Measurements from ENCODE around the gene SLC22A12.

Gene SLC22A12

DNA sequence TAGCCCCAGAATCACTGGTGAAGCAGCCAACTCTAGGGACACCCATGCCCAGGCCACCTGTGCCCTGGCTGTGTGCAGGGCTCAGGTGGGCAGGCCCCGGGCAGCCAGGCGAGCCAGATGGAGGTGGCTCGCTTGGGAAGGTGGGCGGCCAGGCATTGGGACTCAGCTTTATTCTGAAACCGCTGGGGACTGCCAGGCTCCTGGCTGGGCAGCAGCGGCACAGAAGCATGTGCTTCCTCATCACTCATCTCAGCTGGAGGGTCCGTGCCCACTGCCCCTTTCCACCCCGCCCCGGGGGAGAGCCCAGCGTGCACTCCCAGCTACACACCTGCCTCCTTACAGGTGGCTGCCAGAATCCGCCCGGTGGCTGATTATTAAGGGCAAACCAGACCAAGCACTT lies 27.1 kb upstream of the SLC22A12 start:
- no peak for DNase-seq (ENCODE audit: low spot score)

DNA sequence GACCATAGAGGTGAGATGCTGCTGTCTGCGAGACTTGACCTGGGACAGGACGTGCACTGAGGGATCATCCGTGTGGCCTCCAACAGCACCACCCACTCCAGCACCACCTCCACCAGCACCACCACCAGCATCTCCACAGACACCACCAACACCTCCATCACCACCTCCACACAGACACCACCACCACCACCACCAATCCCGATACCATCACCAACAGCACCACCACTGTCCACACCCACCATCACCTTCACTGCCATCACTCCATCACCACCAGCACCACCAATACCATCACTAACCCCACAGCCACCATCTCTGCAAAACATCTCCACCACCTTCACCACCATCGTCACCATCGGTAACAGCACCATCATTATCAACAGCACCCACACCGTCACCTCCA lies 26.6 kb upstream of the SLC22A12 start:
- no peak for DNase-seq (ENCODE audit: low spot score)

DNA sequence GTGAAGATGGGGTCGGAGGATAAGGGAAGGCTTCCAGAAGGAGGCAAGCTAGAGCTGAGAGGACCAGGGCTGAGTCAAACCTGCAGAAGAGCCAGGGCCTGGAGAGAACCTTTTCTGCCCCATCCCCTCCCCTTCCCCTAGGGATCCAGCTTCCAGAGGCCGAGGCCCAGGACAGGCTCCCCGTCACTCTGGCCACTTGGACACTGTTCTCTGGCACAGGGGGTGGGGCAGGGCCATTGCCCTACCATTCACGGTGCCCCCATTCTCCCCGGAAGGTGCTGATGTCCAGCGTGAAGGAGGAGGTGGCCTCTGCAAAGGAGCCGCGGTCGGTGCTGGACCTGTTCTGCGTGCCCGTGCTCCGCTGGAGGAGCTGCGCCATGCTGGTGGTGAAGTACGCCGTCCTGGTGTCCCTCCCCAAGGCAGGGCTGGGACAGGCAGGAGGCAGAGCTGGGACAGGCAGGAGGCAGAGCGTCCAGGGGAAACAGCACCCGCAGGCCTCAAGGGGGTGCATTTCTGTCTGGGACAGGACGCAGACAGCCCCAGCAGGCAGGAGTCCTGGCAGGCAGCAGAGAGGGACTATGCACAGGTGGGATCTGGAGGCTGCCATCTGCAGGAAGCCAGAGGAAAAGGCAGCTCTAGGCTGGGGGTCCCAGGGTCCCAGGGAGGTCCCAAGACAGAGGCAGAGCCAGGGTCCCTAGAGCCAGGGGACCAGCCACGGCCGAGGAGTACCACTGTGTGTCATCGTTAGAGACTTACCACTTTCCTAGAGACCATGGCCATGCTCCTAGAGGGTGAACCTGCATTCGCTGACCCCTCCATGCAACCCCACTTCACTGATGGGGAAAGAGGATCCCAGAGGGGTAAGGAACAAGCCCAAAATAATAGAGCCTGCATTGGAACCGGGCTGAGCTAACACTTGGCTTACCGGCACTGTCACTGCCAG lies 25.8 kb upstream of the SLC22A12 start:
- DNase-seq (ENCODE audit: low spot score): no peak

DNA sequence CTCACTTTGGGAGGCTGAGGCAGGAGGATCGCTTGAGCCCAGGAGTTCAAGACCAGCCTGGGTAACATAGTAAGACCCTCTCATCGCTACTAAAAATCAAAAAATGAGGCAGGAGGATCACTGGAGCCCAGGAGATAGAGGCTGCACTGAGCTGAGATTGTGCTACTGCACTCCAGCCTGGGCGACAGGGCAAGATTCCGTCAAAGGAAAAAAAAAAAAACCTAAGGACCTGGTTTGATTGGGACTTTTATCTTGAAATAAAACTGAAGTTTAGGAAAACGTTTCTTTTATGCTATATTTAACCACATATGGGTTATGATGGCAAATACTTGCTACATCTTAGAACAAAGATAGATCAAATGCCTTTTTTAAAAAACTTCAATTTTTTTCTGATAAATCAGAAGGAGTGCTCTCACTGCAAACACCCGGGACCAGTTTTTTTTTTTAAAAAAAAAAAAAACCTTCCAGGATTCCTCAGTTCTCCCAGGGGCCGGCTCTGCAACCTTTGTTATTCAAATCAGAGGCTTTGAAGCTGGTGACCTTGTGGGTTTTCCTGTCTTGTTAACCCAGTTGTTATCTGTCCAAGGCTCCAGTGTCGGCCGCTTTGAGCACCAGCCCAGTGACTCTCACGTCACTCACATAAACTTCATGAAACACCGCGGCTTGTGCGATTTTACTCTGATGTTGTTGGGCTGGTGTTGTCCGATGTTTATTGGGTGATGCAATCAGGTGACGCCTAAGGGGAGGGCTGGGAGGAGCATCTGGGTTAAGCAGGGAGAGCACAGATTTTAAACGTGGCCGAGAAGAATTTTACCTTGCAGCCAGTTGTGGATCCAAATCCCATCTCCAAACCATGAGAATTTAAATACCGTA lies 24.7 kb upstream of the SLC22A12 start:
- peak; percentile 31 for DNase-seq (ENCODE audit: low spot score)

DNA sequence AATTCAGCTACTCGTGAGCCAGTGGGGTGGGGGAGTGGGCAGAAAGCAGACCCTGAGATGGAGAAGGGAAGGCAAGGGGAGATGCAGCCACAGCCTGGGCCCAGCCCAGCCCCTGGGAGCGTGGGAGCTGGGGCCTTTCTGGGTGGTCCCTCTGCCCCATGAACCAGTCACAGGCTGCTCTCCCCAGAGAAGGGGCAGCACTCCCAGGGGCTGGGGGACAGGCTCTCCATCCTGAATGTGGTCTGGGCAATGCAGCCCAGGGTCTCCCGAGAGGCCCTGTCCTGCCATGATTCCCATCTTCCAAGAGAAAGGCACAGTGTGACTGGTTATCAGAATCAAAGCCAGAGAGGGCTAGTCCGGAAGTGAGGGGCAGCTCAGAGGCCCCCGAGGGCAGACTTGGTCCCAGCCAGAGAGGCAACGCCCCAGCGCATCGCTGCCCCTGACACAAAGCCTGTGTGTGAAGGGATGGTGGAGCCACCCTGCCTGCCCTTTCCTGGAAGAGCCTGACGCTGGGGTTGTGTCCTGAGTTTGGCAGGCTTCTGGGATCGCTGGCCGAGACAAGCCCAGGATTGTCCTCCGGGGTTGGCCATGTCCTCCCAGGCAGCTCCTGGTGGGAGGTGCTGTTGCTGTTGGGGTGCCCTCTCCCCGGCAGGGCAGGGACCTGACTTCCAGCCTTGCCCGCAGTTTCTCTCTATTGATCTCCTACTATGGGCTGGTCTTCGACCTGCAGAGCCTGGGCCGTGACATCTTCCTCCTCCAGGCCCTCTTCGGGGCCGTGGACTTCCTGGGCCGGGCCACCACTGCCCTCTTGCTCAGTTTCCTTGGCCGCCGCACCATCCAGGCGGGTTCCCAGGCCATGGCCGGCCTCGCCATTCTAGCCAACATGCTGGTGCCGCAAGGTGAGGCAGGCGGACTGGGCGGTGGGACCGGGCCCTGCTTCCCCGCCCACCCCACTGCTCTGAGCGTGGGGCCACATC lies 23.8 kb upstream of the SLC22A12 start:
- no peak for DNase-seq (ENCODE audit: low spot score)

DNA sequence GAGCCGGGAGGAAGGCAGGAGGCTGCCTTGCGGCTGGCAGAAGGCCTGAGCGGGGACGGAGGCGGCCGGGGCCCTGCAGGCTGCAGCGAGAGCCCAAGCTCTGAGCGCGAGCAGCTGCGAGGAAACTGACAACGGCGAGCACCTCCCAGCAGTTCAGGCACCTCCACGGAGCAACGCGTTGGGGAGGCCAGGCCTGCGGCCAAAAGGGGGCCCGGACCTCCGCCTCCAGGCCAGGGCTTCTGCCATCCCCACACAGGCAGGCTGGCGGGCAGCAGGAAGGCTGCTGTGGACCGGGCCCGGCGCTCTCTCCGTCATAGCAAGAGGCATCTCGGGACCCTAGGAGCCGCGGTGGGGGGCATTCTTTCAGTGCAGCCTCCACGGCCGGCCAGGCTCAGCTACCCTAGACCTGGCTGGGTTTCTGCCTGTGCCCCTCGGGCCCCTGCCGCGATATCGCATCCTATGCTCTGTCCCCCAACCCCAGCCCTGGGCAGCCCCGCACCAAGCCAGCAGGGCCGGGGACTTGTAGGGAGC lies 22.9 kb upstream of the SLC22A12 start:
- DNase-seq (ENCODE audit: low spot score): no peak

DNA sequence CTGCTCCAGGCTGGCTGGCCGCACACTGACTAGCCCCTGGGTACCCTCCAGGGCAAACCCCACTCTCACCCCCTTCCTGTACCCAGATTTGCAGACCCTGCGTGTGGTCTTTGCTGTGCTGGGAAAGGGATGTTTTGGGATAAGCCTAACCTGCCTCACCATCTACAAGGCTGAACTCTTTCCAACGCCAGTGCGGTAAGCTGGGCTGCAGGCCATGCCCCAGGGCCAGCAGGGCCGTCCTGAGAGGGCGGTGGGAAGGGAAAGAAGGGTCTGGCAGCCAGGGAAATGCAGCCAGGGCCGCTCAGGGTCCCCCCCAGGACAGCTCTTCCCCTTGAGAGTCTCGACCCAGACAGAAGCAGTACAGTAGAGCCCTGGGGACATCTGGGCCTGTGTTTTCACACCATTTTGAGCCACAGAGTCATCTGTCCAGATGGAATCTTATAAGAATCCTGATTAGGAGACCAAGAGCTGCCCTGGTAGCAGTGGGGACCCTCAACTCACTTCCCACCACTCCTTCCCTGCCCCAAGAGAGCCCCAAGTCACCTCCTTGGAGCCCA lies 22.4 kb upstream of the SLC22A12 start:
- DNase-seq (ENCODE audit: low spot score): no peak

DNA sequence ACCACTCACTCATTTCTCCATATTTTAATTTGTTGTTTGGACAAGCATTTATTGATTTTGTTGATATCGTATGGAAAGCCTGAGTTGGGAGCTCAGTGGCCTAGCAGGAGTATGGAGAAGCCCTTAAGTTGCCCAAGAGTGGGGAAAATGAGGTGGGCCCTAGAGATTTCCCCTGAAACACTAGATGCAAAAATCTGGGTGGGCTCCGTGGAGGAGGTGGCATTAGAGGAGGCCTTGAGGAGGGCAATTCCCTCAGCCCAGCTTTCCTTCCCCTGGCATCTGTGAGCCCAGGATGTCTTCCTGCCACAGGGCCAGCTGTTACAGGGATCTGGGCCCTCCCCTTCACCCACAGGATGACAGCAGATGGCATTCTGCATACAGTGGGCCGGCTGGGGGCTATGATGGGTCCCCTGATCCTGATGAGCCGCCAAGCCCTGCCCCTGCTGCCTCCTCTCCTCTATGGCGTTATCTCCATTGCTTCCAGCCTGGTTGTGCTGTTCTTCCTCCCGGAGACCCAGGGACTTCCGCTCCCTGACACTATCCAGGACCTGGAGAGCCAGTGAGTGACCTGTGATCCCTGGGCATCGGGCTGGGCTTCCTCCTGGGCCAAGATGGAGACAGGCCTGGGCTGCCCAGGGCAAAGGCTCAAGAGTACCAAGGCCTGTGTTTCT lies 21.6 kb upstream of the SLC22A12 start:
- DNase-seq (ENCODE audit: low spot score): no peak

DNA sequence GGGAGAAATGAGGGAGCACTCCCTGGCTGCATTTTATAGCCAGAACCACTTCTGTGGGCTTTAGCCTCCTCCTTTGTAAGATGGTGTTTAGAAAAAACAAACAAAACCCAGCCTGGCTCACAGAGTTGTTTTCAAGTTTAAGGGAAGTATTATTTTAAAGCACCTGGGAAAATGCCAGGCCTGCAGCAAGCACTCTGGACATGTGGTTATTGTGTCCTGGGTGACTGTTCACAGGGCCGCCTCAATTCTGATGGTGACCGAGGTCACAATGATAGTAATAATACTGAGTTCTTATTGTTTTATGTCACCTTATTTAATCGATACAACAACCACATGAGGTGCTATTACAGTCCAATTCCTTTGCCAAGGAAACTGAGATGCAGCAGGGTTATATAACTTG lies 20.7 kb upstream of the SLC22A12 start:
- DNase-seq (ENCODE audit: low spot score): no peak

DNA sequence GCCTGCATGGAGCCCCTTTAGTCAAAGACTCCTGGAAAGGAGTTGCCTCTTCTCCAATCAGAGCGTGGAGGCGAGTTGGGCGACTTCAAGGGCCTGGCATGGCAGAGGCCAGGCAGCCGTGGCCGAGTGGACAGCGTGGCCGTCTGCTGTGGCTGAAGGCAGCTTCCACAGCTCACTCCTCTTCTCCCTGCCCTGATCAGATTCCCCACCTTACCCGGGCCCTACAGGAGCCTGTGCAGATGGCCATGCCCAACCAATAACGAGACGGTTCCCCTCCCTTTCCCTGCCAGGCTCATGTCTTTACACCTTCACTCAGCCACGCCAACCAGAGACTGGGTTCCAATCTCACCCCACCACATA lies 20.0 kb upstream of the SLC22A12 start:
- DNase-seq (ENCODE audit: low spot score): no peak

DNA sequence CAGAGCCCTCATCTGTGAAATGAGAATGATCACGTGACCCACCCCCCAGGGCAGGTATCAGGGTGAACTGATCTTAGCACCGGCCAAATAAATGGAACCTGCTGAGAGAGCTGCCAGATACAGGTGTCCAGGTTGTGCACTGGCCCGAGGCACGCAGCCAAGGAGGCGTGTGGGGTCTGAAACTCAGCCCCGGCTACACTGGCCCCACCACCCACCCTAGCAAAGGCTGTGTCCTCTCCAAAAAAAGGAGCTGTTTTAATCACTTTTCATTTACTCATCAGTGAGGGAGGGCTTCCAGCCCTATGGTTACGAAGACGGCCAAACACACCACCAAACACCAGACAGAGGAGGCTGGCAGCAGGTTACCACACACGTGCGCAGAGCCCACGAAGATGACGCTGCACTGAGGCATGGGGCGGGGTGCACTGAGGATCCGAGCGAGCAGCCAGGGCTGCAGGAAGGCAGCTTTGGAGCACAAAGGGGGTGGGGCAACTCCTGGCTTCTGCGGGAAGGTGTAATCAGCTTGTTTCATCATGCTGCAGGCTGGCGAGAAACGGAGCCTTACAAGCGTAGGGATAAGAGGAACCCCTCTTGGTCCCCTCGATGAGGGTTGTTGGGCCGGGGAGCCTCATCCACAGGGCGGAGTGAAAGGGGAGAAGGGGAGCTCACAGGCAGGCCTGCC lies 19.5 kb upstream of the SLC22A12 start:
- DNase-seq (ENCODE audit: low spot score): no peak

DNA sequence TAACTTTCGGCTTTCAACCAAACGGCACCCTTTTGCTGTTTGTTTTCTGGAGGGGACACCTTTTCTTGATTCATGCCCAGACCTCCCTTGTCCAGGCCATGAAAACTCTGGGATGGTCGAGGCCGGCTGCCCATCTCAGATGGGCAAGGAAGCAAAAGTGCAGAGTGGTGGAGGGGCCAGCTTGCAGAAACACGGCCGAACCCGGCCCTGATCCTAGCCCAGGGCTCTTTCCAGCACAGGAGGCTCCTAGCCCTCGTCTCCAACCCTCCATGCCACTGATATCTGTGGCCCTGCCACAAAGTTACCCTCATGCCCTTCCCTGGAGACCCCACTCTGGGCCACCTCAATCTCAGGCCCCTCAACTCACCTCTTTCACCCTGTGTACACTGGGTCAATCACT lies 18.9 kb upstream of the SLC22A12 start:
- no peak for DNase-seq (ENCODE audit: low spot score)

DNA sequence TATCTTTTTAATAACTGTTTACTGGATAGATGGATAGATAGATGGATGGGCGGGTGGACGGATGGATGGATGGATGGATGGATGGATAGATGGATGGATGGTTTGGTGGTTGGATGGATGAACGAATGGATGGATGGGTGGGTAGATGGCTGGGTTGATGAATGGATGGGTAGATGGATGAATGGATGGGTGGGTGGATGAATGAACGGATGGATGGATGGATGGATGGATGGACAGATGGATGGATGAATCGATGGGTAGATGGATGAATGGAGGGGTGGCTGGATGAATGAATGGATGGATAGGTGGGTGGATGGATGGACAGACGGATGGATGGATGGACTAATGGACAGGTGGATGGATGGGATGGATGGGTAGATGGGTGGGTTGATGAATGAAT lies 13.8 kb upstream of the SLC22A12 start:
- DNase-seq (ENCODE audit: low spot score): no peak

DNA sequence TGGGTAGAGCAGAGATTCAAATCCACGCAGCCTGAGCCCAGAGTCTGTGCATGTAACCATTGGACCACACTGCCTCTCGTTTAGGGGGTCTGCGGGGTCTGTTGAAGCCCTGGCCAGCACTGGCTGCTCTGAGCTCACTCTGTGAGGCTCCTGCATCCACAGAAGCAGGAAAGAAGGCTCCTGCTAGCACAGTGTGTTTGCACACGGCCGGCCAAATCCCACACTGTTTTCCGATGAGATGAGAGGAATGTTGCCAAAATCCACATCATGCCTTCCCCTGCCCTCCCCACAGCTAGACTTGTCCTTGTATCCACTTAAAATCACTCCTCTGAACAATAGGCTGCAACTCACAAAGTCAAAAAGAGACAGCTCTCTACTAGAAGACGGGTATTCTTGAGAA lies 10.6 kb upstream of the SLC22A12 start:
- no peak for DNase-seq (ENCODE audit: low spot score)

DNA sequence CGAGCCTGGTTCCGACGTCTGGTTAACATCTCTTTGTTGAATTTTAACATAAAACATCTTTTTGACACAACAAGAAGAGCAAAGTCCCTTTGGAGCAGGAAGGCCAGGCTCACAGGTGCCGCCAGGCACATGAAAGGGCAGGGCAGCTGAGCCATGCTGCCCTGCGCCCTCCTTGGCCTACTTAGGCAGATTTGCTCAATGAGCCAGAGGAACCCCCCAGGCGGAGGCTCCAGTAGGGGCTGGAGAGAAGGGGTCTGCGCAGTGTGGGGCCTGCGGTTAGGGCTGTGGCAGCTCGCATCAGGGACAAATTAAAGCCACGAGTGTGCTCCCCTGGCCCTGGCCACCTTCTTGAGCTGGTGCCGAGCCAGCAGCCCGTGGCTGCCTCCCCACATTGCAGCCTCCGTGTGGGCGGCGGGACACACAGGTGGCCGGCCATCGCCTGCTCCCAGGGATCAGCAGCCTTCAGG lies 9.9 kb upstream of the SLC22A12 start:
- DNase-seq (ENCODE audit: low spot score): no peak

DNA sequence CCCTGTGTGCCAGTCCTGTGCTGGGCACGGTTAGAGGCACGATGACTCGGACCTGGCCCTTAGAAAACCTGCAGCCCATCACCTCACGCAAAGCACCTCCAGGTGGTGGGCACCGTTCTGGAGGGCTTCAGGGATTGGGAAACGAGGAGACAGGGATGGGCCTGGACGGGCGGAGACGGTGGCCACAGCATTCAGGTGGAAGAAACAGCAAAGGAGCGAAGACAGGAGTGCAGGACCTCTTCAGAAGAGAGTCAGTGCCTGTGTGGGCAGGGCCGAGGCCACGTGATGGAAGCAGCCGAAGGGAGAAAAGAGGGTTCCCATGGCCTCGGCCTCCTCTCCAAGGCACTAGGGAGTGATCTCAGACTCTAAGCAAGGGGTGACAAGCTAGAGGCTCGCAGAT lies 8.1 kb upstream of the SLC22A12 start:
- no peak for DNase-seq (ENCODE audit: low spot score)

DNA sequence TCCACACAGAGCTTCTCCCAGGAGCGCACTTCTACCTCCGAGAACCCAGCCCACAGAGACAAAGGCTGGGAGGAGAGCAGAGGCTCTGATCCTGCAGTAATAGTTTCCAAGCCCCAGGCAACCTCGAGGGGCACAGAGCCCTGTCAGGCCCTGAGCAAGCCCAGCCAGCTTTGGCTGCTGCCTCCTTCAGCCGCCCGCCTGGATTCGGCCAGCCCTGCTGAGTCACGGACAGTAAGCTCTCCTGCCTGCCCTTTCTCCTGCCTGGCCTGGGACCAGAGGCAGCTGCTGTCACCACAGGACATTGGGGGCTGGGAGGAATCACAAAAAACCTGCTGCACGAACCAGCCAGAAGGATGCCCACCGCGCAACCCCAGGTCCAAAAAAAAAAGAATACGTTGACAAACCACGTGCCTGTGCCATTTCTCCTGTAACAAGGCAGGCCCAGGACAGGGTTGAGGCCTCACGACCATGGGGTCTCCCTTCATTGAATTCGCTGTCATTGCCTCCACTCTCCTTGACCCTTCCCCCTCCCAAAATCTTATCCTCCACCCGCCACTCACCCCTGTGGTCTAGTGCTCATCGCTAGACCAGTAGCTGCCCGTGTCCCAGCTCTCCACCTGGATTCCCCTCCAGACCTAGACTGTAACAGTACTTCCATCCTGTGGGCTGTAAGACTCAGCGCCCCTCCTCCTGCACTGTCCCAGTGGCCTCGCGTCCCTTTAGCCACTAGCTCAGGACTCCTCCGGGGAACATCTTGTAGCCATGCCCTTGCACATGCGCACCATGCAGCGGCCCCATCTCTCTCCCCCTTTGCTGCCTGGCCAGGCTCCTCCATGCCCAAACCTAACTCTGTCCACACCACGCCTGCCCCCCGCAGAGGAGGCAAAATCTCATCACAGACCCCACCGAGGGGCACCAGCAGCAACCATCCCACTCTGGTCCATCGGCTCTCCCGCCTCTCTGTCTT lies 7.4 kb upstream of the SLC22A12 start:
- DNase-seq (ENCODE audit: low spot score): no peak

DNA sequence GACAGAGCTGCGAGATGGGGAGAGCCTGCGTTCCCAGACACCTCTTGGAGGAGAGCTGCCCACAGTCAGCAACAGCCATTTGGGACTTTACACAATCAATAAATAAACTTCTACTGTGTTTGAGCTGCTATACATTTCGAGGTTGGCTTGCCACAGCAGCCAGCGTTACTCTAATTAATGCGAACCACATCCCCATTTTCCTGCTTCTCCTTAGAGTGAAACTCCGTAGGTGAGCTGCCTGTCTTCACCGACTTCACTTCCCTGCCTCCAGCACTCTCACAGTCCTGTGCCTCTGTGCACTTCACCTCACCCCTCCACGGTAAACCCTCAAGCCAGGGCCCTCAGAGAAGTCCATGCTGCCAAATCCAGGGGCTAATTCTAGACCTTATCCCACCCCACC lies 5.9 kb upstream of the SLC22A12 start:
- DNase-seq (ENCODE audit: low spot score): no peak

DNA sequence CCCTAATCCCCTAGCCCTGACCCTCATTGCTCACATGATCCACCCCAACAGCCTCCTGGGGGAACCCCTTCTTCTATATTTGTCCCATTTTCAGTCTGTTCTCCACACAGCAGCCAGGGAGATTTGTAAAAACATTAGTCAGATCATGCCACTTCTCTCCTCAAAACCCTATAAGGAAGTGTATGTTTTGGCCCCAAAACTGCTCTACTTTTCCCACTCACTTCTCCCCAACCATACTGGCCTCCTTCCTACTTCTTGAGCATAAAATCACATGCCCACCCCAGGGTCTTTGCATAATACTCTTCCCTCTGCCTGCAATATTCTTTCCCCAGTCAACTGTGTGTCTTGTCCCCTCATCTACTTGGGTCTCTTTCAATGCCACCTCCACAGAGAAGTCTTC lies 4.7 kb upstream of the SLC22A12 start:
- DNase-seq (ENCODE audit: low spot score): no peak

All from activated CD4-positive, alpha-beta T cell treated with anti-CD3 and anti-CD28 coated beads, Interleukin-2, Interleukin-4, amounts not matched to agents 100 ng/mL and 50 ng/mL, durations not matched to agents 16 hours and 8 hours (primary cell).